Keratinocyte (primary cell): ENCODE data around the gene UNC5A. TPM values are rescaled to one million over a fixed set of nuclear protein-coding genes. Genes with fewer than 3 reads are reported as not detected.

Experiments used
- DNase-seq: peaks from one replicate; pipeline ENCODE4 v3.0.0-alpha.2; 2011; ENCODE audit warnings: low read depth, missing footprints, low spot score
- FAIRE-seq: peaks from 2 replicates; lab custom pipeline; 2011; peaks lifted over from hg19 to GRCh38; lab: Jason Lieb, UNC
- H2AFZ ChIP-seq: 2 replicates; pipeline ENCODE4 v1.6.0; 2012; ENCODE audit warnings: low read length, control low read depth, inconsistent platforms; ENCODE audit not compliant: control insufficient read depth
- H3K27ac ChIP-seq: 2 replicates; pipeline ENCODE4 v1.5.1; 2011; ENCODE audit warnings: low read length; ENCODE audit not compliant: control insufficient read depth, insufficient read depth
- H3K27me3 ChIP-seq: 3 replicates; pipeline ENCODE4 v1.6.0; 2011; ENCODE audit warnings: low read length; ENCODE audit not compliant: control insufficient read depth, insufficient read depth; ENCODE audit errors: extremely low read depth
- H3K36me3 ChIP-seq, 2 experiments: 2 replicates in 1 of 2; 3 replicates in 1 of 2; pipeline ENCODE4 v1.5.1; 2011; ENCODE audit warnings: low read length in 2 of 2, mild to moderate bottlenecking in 1 of 2; ENCODE audit not compliant: control insufficient read depth in 2 of 2, insufficient read depth in 2 of 2; ENCODE audit errors: extremely low read depth in 1 of 2
- H3K4me1 ChIP-seq: 3 replicates; pipeline ENCODE4 v1.5.1; 2011; ENCODE audit warnings: low read length; ENCODE audit not compliant: control insufficient read depth, insufficient read depth; ENCODE audit errors: extremely low read depth
- H3K4me2 ChIP-seq: 3 replicates; pipeline ENCODE4 v1.6.0; 2011; ENCODE audit warnings: low read depth, low read length; ENCODE audit not compliant: control insufficient read depth, insufficient read depth; ENCODE audit errors: extremely low read depth
- H3K4me3 ChIP-seq, 3 experiments: fragments of 200-600 bp in 1 of 3; sonication (generic) in 1 of 3; 2 replicates in 2 of 3; 3 replicates in 1 of 3; pipeline ENCODE4 v1.5.1; 2011 to 2016; ENCODE audit warnings: low read length in 3 of 3, mild to moderate bottlenecking in 3 of 3, control low read depth in 2 of 3, inconsistent platforms in 1 of 3, low read depth in 1 of 3, mixed read lengths in 1 of 3, mixed run types in 1 of 3, moderate library complexity in 1 of 3; ENCODE audit not compliant: control insufficient read depth in 2 of 3, insufficient read depth in 2 of 3; ENCODE audit errors: extremely low read depth in 1 of 3
- H3K79me2 ChIP-seq: 2 replicates; pipeline ENCODE4 v1.6.0; 2012; ENCODE audit warnings: low read length; ENCODE audit not compliant: control insufficient read depth, insufficient read depth
- H3K9ac ChIP-seq: 3 replicates; pipeline ENCODE4 v1.6.0; 2011; ENCODE audit warnings: low read length; ENCODE audit not compliant: control insufficient read depth, insufficient read depth; ENCODE audit errors: extremely low read depth
- H3K9me1 ChIP-seq: 3 replicates; pipeline ENCODE4 v1.6.0; 2011; ENCODE audit warnings: low read length; ENCODE audit not compliant: control insufficient read depth, insufficient read depth; ENCODE audit errors: extremely low read depth
- H3K9me3 ChIP-seq: 2 replicates; pipeline ENCODE4 v1.5.1; 2012; ENCODE audit warnings: low read depth, low read length; ENCODE audit not compliant: control insufficient read depth
- H4K20me1 ChIP-seq: 3 replicates; pipeline ENCODE4 v1.6.0; 2011; ENCODE audit warnings: low read length; ENCODE audit not compliant: control insufficient read depth, insufficient read depth; ENCODE audit errors: extremely low read depth
- EZH2 ChIP-seq: IDR thresholded peaks from one replicate; pipeline ENCODE4 v1.6.1; 2012; ENCODE audit warnings: inconsistent platforms, mild to moderate bottlenecking, low read length, moderate library complexity
- dilution Hi-C: fragments of 300-500 bp; cut with MboI; formaldehyde crosslinking; loops from one replicate; pipeline ENCODE4 v1.7.0; 2020; ENCODE audit warnings: low sequenced_read_pairs; ENCODE audit not compliant: extremely low pct_ligation_motif_present
- polyA plus RNA-seq, 5 experiments: library from polyadenylated mRNA; depleted of rRNA in 3 of 5; stranded (reverse) in 3 of 5; stranded (forward) in 1 of 5; unstranded in 1 of 5; fragments of >200 nt; gene quantifications; 1 replicate in 1 of 5; 2 replicates in 3 of 5; 3 replicates in 1 of 5; pipeline versions ENCODE4 v1.2.1 to v1.2.3, GENCODE V29; 2011 to 2012; ENCODE audit warnings: missing spikeins in 2 of 5, low read depth in 1 of 5, low replicate concordance in 1 of 5
- TF ChIP-seq, protein P1 (sequence below), 3 experiments: IDR thresholded peaks in 1 of 3; conservative IDR thresholded peaks in 1 of 3; optimal IDR thresholded peaks in 1 of 3; 2 replicates in 2 of 3; 3 replicates in 1 of 3; pipeline versions ENCODE3 to v1.5.1; 2011; ENCODE audit warnings: low read length in 3 of 3, mild to moderate bottlenecking in 3 of 3, moderate library complexity in 2 of 3, control low read depth in 1 of 3, inconsistent platforms in 1 of 3; ENCODE audit not compliant: insufficient read depth in 2 of 3; ENCODE audit errors: extremely low read depth in 1 of 3

Gene UNC5A
- polyA plus RNA-seq, 1 donor (not counting 4 experiments of a cell fraction or from before 2014, with no cell fraction given): not detected

DNA sequence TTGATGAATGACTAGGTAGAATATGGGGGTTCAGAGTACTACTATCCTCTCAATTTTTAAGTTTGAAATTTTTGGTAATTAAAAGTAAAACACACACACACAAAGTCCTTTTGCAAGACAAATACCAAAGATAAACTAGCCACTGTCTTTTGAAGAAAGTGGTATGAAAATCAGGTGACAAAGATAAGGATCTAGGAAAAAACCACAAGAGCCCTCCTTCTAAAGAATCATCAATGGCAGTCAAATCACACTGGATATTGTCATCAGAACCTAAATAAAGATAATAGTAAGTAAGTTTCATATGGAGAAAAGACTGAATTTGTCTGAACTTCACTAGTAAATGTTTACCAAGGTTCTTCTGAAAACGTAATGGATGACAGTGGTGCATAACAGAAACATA lies 119.3 kb downstream of the UNC5A start:
- no peak overlapping the region for H3K27ac ChIP-seq
- H3K4me1 ChIP-seq: peaks cover 2% of the 10 kb centered on the region
- H3K9me1 ChIP-seq: no peaks in the 10 kb centered on the region
- H3K9ac ChIP-seq: no peak overlapping the region
- TF ChIP-seq, protein P1, sequence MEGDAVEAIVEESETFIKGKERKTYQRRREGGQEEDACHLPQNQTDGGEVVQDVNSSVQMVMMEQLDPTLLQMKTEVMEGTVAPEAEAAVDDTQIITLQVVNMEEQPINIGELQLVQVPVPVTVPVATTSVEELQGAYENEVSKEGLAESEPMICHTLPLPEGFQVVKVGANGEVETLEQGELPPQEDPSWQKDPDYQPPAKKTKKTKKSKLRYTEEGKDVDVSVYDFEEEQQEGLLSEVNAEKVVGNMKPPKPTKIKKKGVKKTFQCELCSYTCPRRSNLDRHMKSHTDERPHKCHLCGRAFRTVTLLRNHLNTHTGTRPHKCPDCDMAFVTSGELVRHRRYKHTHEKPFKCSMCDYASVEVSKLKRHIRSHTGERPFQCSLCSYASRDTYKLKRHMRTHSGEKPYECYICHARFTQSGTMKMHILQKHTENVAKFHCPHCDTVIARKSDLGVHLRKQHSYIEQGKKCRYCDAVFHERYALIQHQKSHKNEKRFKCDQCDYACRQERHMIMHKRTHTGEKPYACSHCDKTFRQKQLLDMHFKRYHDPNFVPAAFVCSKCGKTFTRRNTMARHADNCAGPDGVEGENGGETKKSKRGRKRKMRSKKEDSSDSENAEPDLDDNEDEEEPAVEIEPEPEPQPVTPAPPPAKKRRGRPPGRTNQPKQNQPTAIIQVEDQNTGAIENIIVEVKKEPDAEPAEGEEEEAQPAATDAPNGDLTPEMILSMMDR (optimal IDR thresholded peaks at IDR 0.05 in 1 of 3, IDR thresholded peaks at IDR 0.05 in 1 of 3, conservative IDR thresholded peaks at IDR 0.05 in 1 of 3; ENCODE audit: extremely low read depth in 1 of 3, insufficient read depth in 2 of 3, low read length in 3 of 3): no peak
- TF ChIP-seq EZH2: no peak
- no peaks in the 10 kb centered on the region for H3K9me3 ChIP-seq
- DNase-seq: no peak
- H2AFZ ChIP-seq: no peak overlapping the region
- FAIRE-seq: no peak
- peaks cover 3 to 10% of the 10 kb centered on the region in 2 experiments for H3K36me3 ChIP-seq
- H3K79me2 ChIP-seq: peaks cover 2% of the 10 kb centered on the region
- no peaks in the 10 kb centered on the region for H4K20me1 ChIP-seq
- H3K4me3 ChIP-seq: no peak overlapping the region
- dilution Hi-C loops: no loop called here
- H3K27me3 ChIP-seq: no peaks in the 10 kb centered on the region
- H3K4me2 ChIP-seq: no peak overlapping the region

Other genes starting within 250 kb of the UNC5A start
- 4.0 to 4.6 TPM (median 4.4 TPM) in 3 replicates for gene GPRIN1, start 200.4 kb upstream of the UNC5A start, polyA plus RNA-seq
- 0.21 to 1.00 TPM (median 0.69 TPM) in 3 replicates for gene SNCB, start 180.0 kb upstream of the UNC5A start, polyA plus RNA-seq
- gene EIF4E1B, start 179.9 kb upstream of the UNC5A start, polyA plus RNA-seq: not detected in 3 replicates
- gene TSPAN17, start 163.1 kb upstream of the UNC5A start, polyA plus RNA-seq: 53.1 to 72.7 TPM (median 57.2 TPM) in 3 replicates
- not detected in 3 replicates for gene HK3, start 88.8 kb downstream of the UNC5A start, polyA plus RNA-seq
- 15.7 to 29.0 TPM (median 22.5 TPM) in 3 replicates for gene UIMC1, start 196.2 kb downstream of the UNC5A start, polyA plus RNA-seq
- gene ZNF346, start 212.1 kb downstream of the UNC5A start, polyA plus RNA-seq: 9.0 to 12.7 TPM (median 9.5 TPM) in 3 replicates